HG02943 (cell line): ENCODE data around the gene RANBP3L.
"Not testable (repeated sequence)": the region's sequence is repeated elsewhere in the genome, so short reads cannot be mapped to it uniquely, and the experiment has no call there.

Experiments
- ATAC-seq: cut with Tn5 transposase; IDR thresholded peaks from one replicate; pipeline ENCODE4 v1.9.1; 2021; ENCODE audit warnings: mild to moderate bottlenecking, low read depth, moderate library complexity; ENCODE audit not compliant: unreplicated experiment

RANBP3L gene

DNA sequence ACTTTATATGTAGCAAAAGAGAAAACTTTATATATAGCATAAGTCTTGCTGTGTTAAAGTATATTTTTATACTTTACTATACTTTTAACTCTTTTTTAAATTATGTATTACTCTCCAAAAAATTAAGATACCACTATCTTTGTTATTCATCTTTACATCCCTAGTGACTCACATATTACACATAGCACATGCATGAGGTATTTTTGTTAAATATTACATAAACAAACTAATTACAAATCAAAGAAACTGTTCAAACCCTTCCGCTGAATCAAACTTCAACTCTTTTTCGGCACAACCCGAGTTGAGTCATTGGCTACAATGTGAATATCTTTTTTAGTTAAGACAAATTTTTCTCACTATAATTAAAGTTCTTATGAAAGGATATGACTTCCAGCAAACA lies 92.0 kb downstream of the RANBP3L start:
- ATAC-seq: no peak

DNA sequence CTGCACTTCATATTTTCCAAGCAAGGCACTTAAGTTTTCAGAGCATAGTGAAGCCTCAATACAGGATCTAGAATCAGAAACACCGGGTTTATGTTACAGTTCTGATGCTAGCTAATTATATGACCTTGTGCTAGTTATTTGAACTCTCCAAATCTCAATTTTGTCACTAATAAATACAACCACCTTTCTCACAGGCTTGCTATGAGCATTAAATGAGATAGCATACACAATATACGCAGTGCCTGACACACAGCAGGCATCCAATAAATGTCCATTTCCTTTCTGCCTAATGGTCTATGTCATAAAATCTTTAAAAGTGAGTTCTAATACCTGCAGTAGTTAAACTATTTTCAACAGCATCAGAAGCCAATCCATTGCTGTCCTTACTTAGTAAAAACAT lies 92.9 kb downstream of the RANBP3L start:
- ATAC-seq: no peak

DNA sequence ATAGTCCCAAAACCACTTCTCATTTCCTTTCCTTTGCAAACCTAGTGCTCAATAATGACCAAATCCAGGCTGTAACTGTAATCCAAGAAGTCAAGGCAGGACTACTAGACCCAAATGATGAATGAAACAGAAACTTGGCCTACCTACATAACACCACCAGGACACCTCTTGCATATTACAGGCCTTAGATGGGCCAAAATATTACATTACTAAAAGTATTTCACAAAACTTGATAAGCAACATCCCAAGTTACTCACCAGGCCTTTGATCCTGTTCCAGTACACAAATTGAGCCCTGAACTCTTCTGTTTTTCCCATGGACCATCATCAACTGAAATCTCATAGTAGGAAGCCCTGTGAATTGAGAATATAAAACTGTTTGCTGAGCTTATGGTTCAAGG lies 94.8 kb downstream of the RANBP3L start:
- no peak for ATAC-seq

DNA sequence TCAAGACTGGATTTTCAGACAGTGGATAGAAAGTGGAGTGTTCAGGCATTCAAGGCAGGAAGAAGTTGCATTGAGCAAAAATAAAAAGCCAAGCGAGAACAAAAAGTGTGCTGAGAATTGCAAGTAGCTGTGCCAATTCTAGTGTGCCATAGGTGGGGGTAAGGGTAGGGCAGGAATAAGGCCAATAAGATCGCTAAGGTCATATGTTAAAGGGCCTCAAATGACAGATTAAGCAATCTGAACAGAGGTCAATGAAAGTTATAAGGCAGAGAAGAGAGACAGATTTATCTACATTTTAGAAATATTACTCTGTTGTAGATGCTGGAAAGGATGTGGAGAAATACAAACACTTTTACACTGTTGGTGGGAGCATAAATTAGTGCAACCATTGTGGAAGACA lies 96.4 kb downstream of the RANBP3L start:
- ATAC-seq: no peak

DNA sequence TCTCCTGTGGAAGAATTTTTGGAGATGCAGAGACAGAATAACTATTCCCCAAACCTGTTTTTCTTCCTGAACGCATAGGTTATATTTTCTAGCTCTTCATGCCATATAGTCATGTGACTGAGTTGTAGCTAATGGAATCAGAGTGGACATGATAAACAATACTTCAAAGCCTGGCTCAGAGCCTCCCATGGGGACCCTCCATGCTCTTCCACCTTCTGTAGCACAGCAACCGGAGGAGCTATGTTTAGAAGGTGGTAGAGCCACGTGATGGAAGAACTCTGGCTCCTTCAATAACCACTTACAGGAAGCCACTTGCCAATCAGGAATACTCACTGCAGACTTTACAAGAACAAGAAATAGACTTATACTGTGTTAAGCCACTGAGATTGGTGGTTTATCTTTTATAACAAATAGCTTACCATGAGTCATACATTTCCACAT lies 99.2 kb downstream of the RANBP3L start:
- no peak for ATAC-seq

DNA sequence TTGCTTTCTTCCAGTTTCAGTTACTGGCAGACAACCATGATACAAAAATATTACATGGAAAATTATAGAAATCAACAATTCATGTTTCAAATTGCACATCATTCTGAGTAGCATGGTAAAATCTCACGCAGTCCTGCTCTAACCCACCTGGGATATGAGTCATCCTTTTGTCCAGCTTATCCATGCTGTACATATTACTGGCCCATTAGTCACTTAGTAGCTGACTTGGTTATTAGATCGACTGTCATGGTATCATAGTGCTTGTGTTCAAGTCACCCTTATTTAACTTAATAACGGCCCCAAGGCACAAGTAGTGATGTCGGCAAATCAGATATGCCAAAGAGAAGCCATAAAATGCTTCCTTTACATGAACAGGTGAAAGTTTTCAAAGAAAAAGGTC lies 101.2 kb downstream of the RANBP3L start:
- ATAC-seq: no peak

DNA sequence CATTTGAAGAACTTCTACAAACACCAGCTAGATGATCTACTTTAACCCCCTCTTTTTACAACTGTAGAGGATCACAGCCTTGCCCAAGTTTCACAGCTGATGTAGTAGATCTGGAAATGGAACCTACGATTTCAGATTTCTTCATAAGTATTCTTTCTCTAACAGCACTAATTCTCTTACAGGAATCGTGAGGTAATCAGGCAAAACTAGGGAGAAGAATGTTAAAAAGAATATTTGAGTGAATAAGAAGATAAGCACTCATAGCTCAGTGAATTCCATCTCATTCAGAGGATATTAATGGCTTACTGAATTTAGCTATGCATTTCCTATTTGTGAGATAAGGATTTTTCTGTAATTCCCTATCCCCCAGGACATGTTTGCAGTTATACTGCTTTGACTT lies 102.1 kb downstream of the RANBP3L start:
- ATAC-seq: no peak

DNA sequence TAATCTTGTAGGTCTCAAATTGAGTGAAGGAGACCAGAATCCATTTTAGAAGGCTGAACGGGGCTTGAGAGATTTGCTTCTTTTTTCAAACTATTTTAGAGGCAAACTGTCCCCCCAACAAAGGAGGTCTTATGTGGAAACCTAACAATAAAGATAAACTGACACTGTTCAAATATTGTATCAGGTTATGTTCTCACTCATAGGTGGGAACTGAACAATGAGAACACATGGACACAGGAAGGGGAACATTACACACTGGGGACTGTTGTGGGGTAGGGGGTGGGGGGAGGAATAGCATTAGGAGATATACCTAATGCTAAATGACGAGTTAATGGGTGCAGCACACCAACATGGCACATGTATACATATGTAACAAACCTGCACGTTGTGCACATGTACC lies 102.9 kb downstream of the RANBP3L start:
- not testable (repeated sequence) for ATAC-seq
